Regular cardiac myocyte (primary cell): ENCODE data around the gene UGT8. TPM values are rescaled to one million over a fixed set of nuclear protein-coding genes. Genes with fewer than 3 reads are reported as not detected.

Source experiments
- total RNA-seq: library from RNA; depleted of rRNA; stranded (reverse); fragments of >200 nt; gene quantifications from 2 replicates; pipeline ENCODE4 v1.2.3, GENCODE V29; 2014

The UGT8 gene
- under 0.01 and 0.19 TPM in 2 replicates for total RNA-seq

GRCh38 chr4:114598191-114599121 is at the start of gene UGT8:
Gene UGT8, plus strand, starts transcription at chr4:114598807. Its CDS starts 24,074 bp downstream, at chr4:114622881.

